Left lung (tissue), 10 donors: ENCODE data around the gene SLC35F3. TPM values are rescaled to one million over a fixed set of nuclear protein-coding genes. Genes with fewer than 3 reads are reported as not detected.

Source experiments
- ATAC-seq: fragments of 200-7000 bp; cut with Tn5 transposase; one replicate; pipeline ENCODE4 v1.9.1; 2020; ENCODE audit warnings: moderate library complexity
- DNase-seq, 4 donors: peaks; one replicate each; pipeline ENCODE4 v3.0.0-alpha.2; 2013 to 2020
- H3K27ac ChIP-seq, 2 donors: fragments of 200-600 bp; sonication (generic) in 1 of 2; one replicate each; pipeline versions ENCODE4 v1.5.0 to v1.8.0; 2020 to 2021
- H3K27me3 ChIP-seq, 2 donors: fragments of 200-600 bp; sonication (generic) in 1 of 2; one replicate each; pipeline versions ENCODE4 v1.5.0 to v1.8.0; 2020 to 2021
- H3K36me3 ChIP-seq, 2 donors: fragments of 200-600 bp; sonication (generic) in 1 of 2; one replicate each; pipeline versions ENCODE4 v1.5.0 to v1.8.0; 2020 to 2021
- H3K4me1 ChIP-seq, 2 donors: fragments of 200-600 bp; one replicate each; pipeline ENCODE4 v1.8.0; 2021
- H3K4me3 ChIP-seq, 2 donors: fragments of 200-600 bp; sonication (generic) in 1 of 2; one replicate each; pipeline versions ENCODE4 v1.5.0 to v1.8.0; 2020 to 2021; ENCODE audit warnings: mild to moderate bottlenecking in 1 of 2
- H3K9me3 ChIP-seq, 2 donors: fragments of 200-600 bp; sonication (generic) in 1 of 2; one replicate each; pipeline versions ENCODE4 v1.5.0 to v1.8.0; 2020 to 2021
- intact Hi-C, 2 donors: fragments of 100-400 bp; cut with DNase I; formaldehyde crosslinking; loops; one replicate each; pipeline versions ENCODE4 v1.11.2 to v1.14.2; 2022
- polyA plus RNA-seq, 6 donors: library from polyadenylated mRNA; unstranded; fragments of 120-200 nt; gene quantifications; one replicate each; pipeline ENCODE4 v1.2.1, GENCODE V29; 2013; ENCODE audit not compliant: insufficient read length in 6 of 6
- total RNA-seq, 2 donors: library from RNA; stranded (reverse); fragmentation: NEBNext Ultra II Directional; extraction: Animal tissue kit (Norgen Biotek cat#: 25700); gene quantifications; one replicate each; pipeline ENCODE4 v1.2.1, GENCODE V29; 2021
- TF ChIP-seq, protein P1 (sequence below), 2 donors: fragments of 200-600 bp; sonication (generic) in 1 of 2; IDR thresholded peaks; one replicate each; pipeline versions ENCODE4 v1.5.0 to v1.8.0; 2021; ENCODE audit warnings: antibody characterized with exemption in 2 of 2
- donor health status: DM: no; HTN: yes; CAD: no.
- donor health status: DM: no; HTN: no; CAD: no.

The SLC35F3 gene
- total and polyA plus RNA-seq, 8 donors = 0.58 to 1.9 (median 1.5) TPM

DNA sequence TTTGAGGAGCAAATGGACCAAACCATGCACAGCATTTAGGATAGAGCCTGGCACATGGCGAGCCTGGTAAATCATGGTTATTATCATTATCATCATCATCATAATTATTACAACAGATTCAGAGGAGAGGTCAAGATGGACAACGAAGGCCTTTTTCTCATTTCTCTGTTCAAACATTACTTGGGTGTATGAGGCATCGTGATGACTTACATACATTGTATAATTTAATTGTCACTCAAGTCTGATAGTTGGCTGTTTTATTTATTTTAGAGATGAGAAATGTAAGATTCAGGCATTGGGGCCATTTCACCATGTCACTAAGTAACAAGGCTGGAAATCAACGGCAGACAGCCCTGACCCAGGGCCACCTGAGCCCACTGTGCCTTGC is 68.1 kb downstream of the SLC35F3 start:
- H3K9me3 ChIP-seq = no peaks in the 10 kb centered on the region
- DNase-seq = no peak
- H3K4me3 ChIP-seq = no peak overlapping the region
- no peaks in the 10 kb centered on the region for H3K27me3 ChIP-seq
- TF ChIP-seq, protein P1, sequence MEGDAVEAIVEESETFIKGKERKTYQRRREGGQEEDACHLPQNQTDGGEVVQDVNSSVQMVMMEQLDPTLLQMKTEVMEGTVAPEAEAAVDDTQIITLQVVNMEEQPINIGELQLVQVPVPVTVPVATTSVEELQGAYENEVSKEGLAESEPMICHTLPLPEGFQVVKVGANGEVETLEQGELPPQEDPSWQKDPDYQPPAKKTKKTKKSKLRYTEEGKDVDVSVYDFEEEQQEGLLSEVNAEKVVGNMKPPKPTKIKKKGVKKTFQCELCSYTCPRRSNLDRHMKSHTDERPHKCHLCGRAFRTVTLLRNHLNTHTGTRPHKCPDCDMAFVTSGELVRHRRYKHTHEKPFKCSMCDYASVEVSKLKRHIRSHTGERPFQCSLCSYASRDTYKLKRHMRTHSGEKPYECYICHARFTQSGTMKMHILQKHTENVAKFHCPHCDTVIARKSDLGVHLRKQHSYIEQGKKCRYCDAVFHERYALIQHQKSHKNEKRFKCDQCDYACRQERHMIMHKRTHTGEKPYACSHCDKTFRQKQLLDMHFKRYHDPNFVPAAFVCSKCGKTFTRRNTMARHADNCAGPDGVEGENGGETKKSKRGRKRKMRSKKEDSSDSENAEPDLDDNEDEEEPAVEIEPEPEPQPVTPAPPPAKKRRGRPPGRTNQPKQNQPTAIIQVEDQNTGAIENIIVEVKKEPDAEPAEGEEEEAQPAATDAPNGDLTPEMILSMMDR (IDR thresholded peaks at IDR 0.05) = no peak
- intact Hi-C loops = no loop called here
- no peak for ATAC-seq
- no peak overlapping the region for H3K27ac ChIP-seq
- no peaks in the 10 kb centered on the region for H3K4me1 ChIP-seq
- H3K36me3 ChIP-seq = no peaks in the 10 kb centered on the region

DNA sequence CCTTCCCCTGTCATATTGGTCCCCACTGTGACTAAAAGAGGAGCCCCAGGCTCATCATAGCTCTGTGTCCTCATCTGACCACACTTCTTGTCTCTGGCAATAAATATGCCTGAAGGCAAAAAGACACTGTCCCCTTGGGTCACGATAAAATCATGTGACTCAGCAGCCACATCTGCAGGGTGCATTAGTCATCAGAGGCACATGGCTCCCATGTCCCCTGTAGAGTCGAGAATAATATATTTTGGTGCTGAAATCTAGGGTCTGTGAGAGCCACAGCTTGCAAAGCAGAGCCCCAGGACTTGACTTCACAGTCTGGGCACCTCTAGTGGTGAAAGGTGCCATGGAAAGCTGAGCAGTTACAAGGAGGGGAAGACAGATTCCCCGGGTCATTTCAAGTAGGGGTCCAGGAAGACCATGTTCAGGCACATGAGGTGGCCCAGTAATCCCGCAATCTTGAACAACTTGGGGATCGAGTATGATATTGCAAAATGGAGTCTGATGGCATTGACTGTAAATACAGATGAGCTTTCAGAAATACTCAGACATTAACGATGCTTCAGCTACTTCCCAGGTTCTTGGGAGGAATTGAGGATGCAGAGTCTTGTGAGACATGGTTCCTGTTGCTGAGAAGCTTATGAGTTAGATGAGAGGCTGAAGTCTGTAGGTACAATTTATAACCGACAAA is 68.6 kb downstream of the SLC35F3 start:
- H3K27ac ChIP-seq = no peak overlapping the region
- intact Hi-C loops = no loop called here
- H3K36me3 ChIP-seq = no peaks in the 10 kb centered on the region
- H3K4me3 ChIP-seq = no peak overlapping the region
- ATAC-seq (no peak), DNase-seq (no peak)
- no peaks in the 10 kb centered on the region for H3K27me3 ChIP-seq
- TF ChIP-seq, protein P1 (IDR thresholded peaks at IDR 0.05) = no peak
- no peaks in the 10 kb centered on the region for H3K4me1 ChIP-seq
- no peaks in the 10 kb centered on the region for H3K9me3 ChIP-seq

DNA sequence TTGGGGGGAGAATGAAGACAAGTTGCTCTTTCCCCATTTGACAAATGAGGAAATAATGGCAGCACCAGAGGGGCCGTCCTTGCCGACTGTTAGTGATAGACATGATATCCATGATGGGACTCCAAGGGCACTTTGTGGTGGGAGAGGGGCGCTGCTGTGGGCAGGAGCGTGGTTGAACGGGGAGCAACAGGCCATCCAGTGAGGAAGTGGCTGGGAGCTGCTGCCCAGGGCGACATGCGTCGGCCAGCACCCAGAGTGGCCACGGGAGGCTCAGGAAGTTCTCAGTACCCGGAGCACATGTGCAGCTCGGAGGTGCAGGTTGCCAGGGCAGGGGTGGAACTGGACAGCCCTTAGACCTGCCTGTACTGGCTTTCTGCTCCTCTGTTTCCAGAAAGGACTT is 71.0 kb downstream of the SLC35F3 start:
- Histone ChIP-seq H3K27ac (no peak overlapping the region), H3K36me3 (no peaks in the 10 kb centered on the region), H3K27me3 (no peaks in the 10 kb centered on the region), H3K4me3 (no peak overlapping the region), H3K4me1 (no peaks in the 10 kb centered on the region), H3K9me3 (no peaks in the 10 kb centered on the region)
- DNase-seq (no peak), ATAC-seq (no peak)
- intact Hi-C loops = no loop called here
- TF ChIP-seq, protein P1 (IDR thresholded peaks at IDR 0.05) = no peak

GRCh38 chr1:233981042-233981675 is 76.7 kb downstream of the SLC35F3 start:
- Histone ChIP-seq H3K27me3 (peaks cover 0 to 9% of the 10 kb centered on the region in 2 donors), H3K4me1 (no peaks in the 10 kb centered on the region), H3K27ac (no peak overlapping the region), H3K36me3 (no peaks in the 10 kb centered on the region), H3K9me3 (no peaks in the 10 kb centered on the region), H3K4me3 (no peak overlapping the region)
- intact Hi-C loops = no loop called here
- DNase-seq (no peak), ATAC-seq (no peak)
- TF ChIP-seq, protein P1 (IDR thresholded peaks at IDR 0.05) = no peak

GRCh38 chr1:233982827-233983518 is 78.5 kb downstream of the SLC35F3 start:
- peaks cover 0 to 9% of the 10 kb centered on the region in 2 donors for H3K27me3 ChIP-seq
- TF ChIP-seq, protein P1 (IDR thresholded peaks at IDR 0.05) = no peak
- intact Hi-C loops = no loop called here

More at GRCh38 chr1:233982827-233983518, 78.5 kb downstream of the SLC35F3 start:
- Histone ChIP-seq H3K4me3 (no peak overlapping the region), H3K27ac (no peak overlapping the region), H3K36me3 (no peaks in the 10 kb centered on the region), H3K9me3 (no peaks in the 10 kb centered on the region), H3K4me1 (no peaks in the 10 kb centered on the region)
- DNase-seq (no peak), ATAC-seq (no peak)
